ENCODE data around the gene ZNF385C.
A peak's percentile ranks its signal among the peaks of the same experiment; 100 is the strongest.
"Not testable (repeated sequence)": the region's sequence is repeated elsewhere in the genome, so short reads cannot be mapped to it uniquely, and the experiment has no call there.

ZNF385C gene

GRCh38 chr17:42031584-42031983 lies 66.7 kb downstream of the ZNF385C start:
- H3K4me3 ChIP-seq (ENCODE audit: low read length) = no peak overlapping the region

GRCh38 chr17:42028791-42029127 lies 69.5 kb downstream of the ZNF385C start:
- H3K4me1 ChIP-seq (ENCODE audit: control insufficient read depth, insufficient read depth, low read length) = peaks cover 28% of the 10 kb centered on the region
- no peak overlapping the region for H3K4me3 ChIP-seq (ENCODE audit: low read length)

More at GRCh38 chr17:42031584-42031983, 66.7 kb downstream of the ZNF385C start:
- peaks cover 7% of the 10 kb centered on the region for H3K4me1 ChIP-seq (ENCODE audit: control insufficient read depth, insufficient read depth, low read length)
- H3K9me3 ChIP-seq (replicated peaks; ENCODE audit: low read length) = no peaks in the 10 kb centered on the region
- peaks cover 8% of the 10 kb centered on the region for H3K27me3 ChIP-seq (ENCODE audit: control insufficient read depth, insufficient read depth, low read length)
- no peak overlapping the region for H3K9ac ChIP-seq (ENCODE audit: low read depth, low read length)
- H3K4me2 ChIP-seq (ENCODE audit: low read length) = no peak overlapping the region
- no peaks in the 10 kb centered on the region for H3K36me3 ChIP-seq (ENCODE audit: insufficient read depth, low read length)

GRCh38 chr17:42027961-42028790 lies 70.1 kb downstream of the ZNF385C start:
- H3K4me3 ChIP-seq (ENCODE audit: low read length) = no peak overlapping the region
- H3K27me3 ChIP-seq (ENCODE audit: control insufficient read depth, insufficient read depth, low read length) = peaks cover 2% of the 10 kb centered on the region
- no peak overlapping the region for H3K4me2 ChIP-seq (ENCODE audit: low read length)
- no peak overlapping the region for H3K9ac ChIP-seq (ENCODE audit: low read depth, low read length)
- H3K9me3 ChIP-seq (replicated peaks; ENCODE audit: low read length) = no peaks in the 10 kb centered on the region
- peaks cover 28% of the 10 kb centered on the region for H3K4me1 ChIP-seq (ENCODE audit: control insufficient read depth, insufficient read depth, low read length)
- peaks cover 17% of the 10 kb centered on the region for H3K36me3 ChIP-seq (ENCODE audit: insufficient read depth, low read length)

More at GRCh38 chr17:42028791-42029127, 69.5 kb downstream of the ZNF385C start:
- H3K27me3 ChIP-seq (ENCODE audit: control insufficient read depth, insufficient read depth, low read length) = peaks cover 3% of the 10 kb centered on the region
- H3K9me3 ChIP-seq (replicated peaks; ENCODE audit: low read length) = no peaks in the 10 kb centered on the region
- H3K36me3 ChIP-seq (ENCODE audit: insufficient read depth, low read length) = peaks cover 12% of the 10 kb centered on the region
- no peak overlapping the region for H3K4me2 ChIP-seq (ENCODE audit: low read length)
- H3K9ac ChIP-seq (ENCODE audit: low read depth, low read length) = no peak overlapping the region

- H3K9ac ChIP-seq (ENCODE audit: low read depth, low read length) = no peak overlapping the region
- no peaks in the 10 kb centered on the region for H3K9me3 ChIP-seq (replicated peaks; ENCODE audit: low read length)
- H3K4me3 ChIP-seq (ENCODE audit: low read length) = no peak overlapping the region
- H3K36me3 ChIP-seq (ENCODE audit: insufficient read depth, low read length) = peaks cover 23% of the 10 kb centered on the region
- peaks cover 28% of the 10 kb centered on the region for H3K4me1 ChIP-seq (ENCODE audit: control insufficient read depth, insufficient read depth, low read length)
- H3K4me2 ChIP-seq (ENCODE audit: low read length) = no peak overlapping the region
- H3K27me3 ChIP-seq (ENCODE audit: control insufficient read depth, insufficient read depth, low read length) = peaks cover 2% of the 10 kb centered on the region
Measured at GRCh38 chr17:42027590-42027889, 70.7 kb downstream of the ZNF385C start.

GRCh38 chr17:42026857-42027589 lies 71.2 kb downstream of the ZNF385C start:
- Histone ChIP-seq H3K9me3 (replicated peaks; ENCODE audit: low read length) (no peaks in the 10 kb centered on the region), H3K4me2 (ENCODE audit: low read length) (peak overlapping the region; percentile 38), H3K27me3 (ENCODE audit: control insufficient read depth, insufficient read depth, low read length) (peaks cover 2% of the 10 kb centered on the region), H3K36me3 (ENCODE audit: insufficient read depth, low read length) (peaks cover 27% of the 10 kb centered on the region), H3K4me3 (ENCODE audit: low read length) (no peak overlapping the region), H3K9ac (ENCODE audit: low read depth, low read length) (no peak overlapping the region), H3K4me1 (ENCODE audit: control insufficient read depth, insufficient read depth, low read length) (peaks cover 28% of the 10 kb centered on the region)

- Histone ChIP-seq H3K4me2 (ENCODE audit: low read length) (no peak overlapping the region), H3K4me3 (ENCODE audit: low read length) (no peak overlapping the region), H3K9ac (ENCODE audit: low read depth, low read length) (no peak overlapping the region), H3K9me3 (replicated peaks; ENCODE audit: low read length) (no peaks in the 10 kb centered on the region), H3K4me1 (ENCODE audit: control insufficient read depth, insufficient read depth, low read length) (peaks cover 34% of the 10 kb centered on the region), H3K36me3 (ENCODE audit: insufficient read depth, low read length) (peaks cover 27% of the 10 kb centered on the region), H3K27me3 (ENCODE audit: control insufficient read depth, insufficient read depth, low read length) (peaks cover 2% of the 10 kb centered on the region)
Measured at GRCh38 chr17:42025936-42026335, 72.3 kb downstream of the ZNF385C start.

GRCh38 chr17:42025191-42025579 lies 73.1 kb downstream of the ZNF385C start:
- H3K4me1 ChIP-seq (ENCODE audit: control insufficient read depth, insufficient read depth, low read length) = peaks cover 37% of the 10 kb centered on the region
- peak overlapping the region; percentile 10 for H3K4me3 ChIP-seq (ENCODE audit: low read length)
- peak overlapping the region; percentile 35 for H3K4me2 ChIP-seq (ENCODE audit: low read length)
- no peaks in the 10 kb centered on the region for H3K27me3 ChIP-seq (ENCODE audit: control insufficient read depth, insufficient read depth, low read length)
- peaks cover 27% of the 10 kb centered on the region for H3K36me3 ChIP-seq (ENCODE audit: insufficient read depth, low read length)
- H3K9ac ChIP-seq (ENCODE audit: low read depth, low read length) = peak overlapping the region; percentile 6
- H3K9me3 ChIP-seq (replicated peaks; ENCODE audit: low read length) = no peaks in the 10 kb centered on the region

- H3K4me1 ChIP-seq (ENCODE audit: control insufficient read depth, insufficient read depth, low read length) = peaks cover 37% of the 10 kb centered on the region
- H3K27me3 ChIP-seq (ENCODE audit: control insufficient read depth, insufficient read depth, low read length) = no peaks in the 10 kb centered on the region
- no peak overlapping the region for H3K4me3 ChIP-seq (ENCODE audit: low read length)
- H3K9me3 ChIP-seq (replicated peaks; ENCODE audit: low read length) = no peaks in the 10 kb centered on the region
- H3K36me3 ChIP-seq (ENCODE audit: insufficient read depth, low read length) = peaks cover 27% of the 10 kb centered on the region
- no peak overlapping the region for H3K9ac ChIP-seq (ENCODE audit: low read depth, low read length)
- H3K4me2 ChIP-seq (ENCODE audit: low read length) = no peak overlapping the region
Measured at GRCh38 chr17:42023524-42024349, 74.5 kb downstream of the ZNF385C start.

GRCh38 chr17:42020845-42021244 lies 77.4 kb downstream of the ZNF385C start:
- H3K4me3 ChIP-seq (ENCODE audit: low read length) = peak overlapping the region; percentile 87
- peaks cover 27% of the 10 kb centered on the region for H3K36me3 ChIP-seq (ENCODE audit: insufficient read depth, low read length)
- peaks cover 38% of the 10 kb centered on the region for H3K4me1 ChIP-seq (ENCODE audit: control insufficient read depth, insufficient read depth, low read length)
- not testable (repeated sequence) for H3K27me3 ChIP-seq (ENCODE audit: control insufficient read depth, insufficient read depth, low read length); H3K9me3 ChIP-seq (replicated peaks; ENCODE audit: low read length)
- peak overlapping the region; percentile 76 for H3K4me2 ChIP-seq (ENCODE audit: low read length)
- peak overlapping the region; percentile 98 for H3K9ac ChIP-seq (ENCODE audit: low read depth, low read length)

- no peaks in the 10 kb centered on the region for H3K27me3 ChIP-seq (ENCODE audit: control insufficient read depth, insufficient read depth, low read length)
- H3K4me2 ChIP-seq (ENCODE audit: low read length) = peak within 1 kb of the TSS; percentile 76
- peak within 1 kb of the TSS; percentile 87 for H3K4me3 ChIP-seq (ENCODE audit: low read length)
- H3K9me3 ChIP-seq (replicated peaks; ENCODE audit: low read length) = no peaks in the 10 kb centered on the region
- H3K36me3 ChIP-seq (ENCODE audit: insufficient read depth, low read length) = peaks cover 25% of the 10 kb centered on the region
- H3K9ac ChIP-seq (ENCODE audit: low read depth, low read length) = peak within 1 kb of the TSS; percentile 98
- peaks cover 33% of the 10 kb centered on the region for H3K4me1 ChIP-seq (ENCODE audit: control insufficient read depth, insufficient read depth, low read length)
Measured at GRCh38 chr17:42019509-42020404, 78.5 kb downstream of the ZNF385C start, which contains the start of gene NKIRAS2. Gene NKIRAS2, plus strand, starts transcription at chr17:42020090. Its CDS starts 1,488 bp downstream, at chr17:42021578.

Data from skeletal muscle satellite cell (primary cell).